Fibroblast of lung (primary cell): ENCODE data around the gene ALS2.

Experiments
- CTCF ChIP-seq, 2 donors: IDR thresholded peaks in 1 of 2; conservative IDR thresholded peaks in 1 of 2; 1 replicate in 1 of 2; 2 replicates in 1 of 2; pipeline ENCODE4 v1.5.1; 2011 to 2012; ENCODE audit warnings: low read length in 2 of 2, control low read depth in 1 of 2, inconsistent platforms in 1 of 2, low read depth in 1 of 2, mild to moderate bottlenecking in 1 of 2
- EZH2 ChIP-seq: IDR thresholded peaks from 2 replicates; pipeline ENCODE4 v1.5.1; 2012; ENCODE audit warnings: low read length, control low read depth, mild to moderate bottlenecking; ENCODE audit errors: missing control alignments

GRCh38 chr2:201780674-201781493 is at the start of gene ALS2:
- TF ChIP-seq CTCF (conservative IDR thresholded peaks at IDR 0.05 in 1 of 2, IDR thresholded peaks at IDR 0.05 in 1 of 2; ENCODE audit: low read depth in 1 of 2, low read length in 2 of 2) (no peak), EZH2 (no peak)
